Tongue (tissue), 2 donors: ENCODE results near the gene KLHL15. TPM values are rescaled to one million over a fixed set of nuclear protein-coding genes. Genes with fewer than 3 reads are reported as not detected.
A peak's percentile ranks its signal among the peaks of the same experiment; 100 is the strongest.
"Not testable (repeated sequence)": the region's sequence is repeated elsewhere in the genome, so short reads cannot be mapped to it uniquely, and the experiment has no call there.

Experiments
- DNase-seq: peaks from one replicate; pipeline ENCODE4 v3.0.0-alpha.2; 2015
- total RNA-seq: library from RNA; depleted of rRNA; stranded (reverse); fragments of >200 nt; gene quantifications from one replicate; pipeline ENCODE4 v1.2.3, GENCODE V29; 2014

KLHL15 gene, protein sequence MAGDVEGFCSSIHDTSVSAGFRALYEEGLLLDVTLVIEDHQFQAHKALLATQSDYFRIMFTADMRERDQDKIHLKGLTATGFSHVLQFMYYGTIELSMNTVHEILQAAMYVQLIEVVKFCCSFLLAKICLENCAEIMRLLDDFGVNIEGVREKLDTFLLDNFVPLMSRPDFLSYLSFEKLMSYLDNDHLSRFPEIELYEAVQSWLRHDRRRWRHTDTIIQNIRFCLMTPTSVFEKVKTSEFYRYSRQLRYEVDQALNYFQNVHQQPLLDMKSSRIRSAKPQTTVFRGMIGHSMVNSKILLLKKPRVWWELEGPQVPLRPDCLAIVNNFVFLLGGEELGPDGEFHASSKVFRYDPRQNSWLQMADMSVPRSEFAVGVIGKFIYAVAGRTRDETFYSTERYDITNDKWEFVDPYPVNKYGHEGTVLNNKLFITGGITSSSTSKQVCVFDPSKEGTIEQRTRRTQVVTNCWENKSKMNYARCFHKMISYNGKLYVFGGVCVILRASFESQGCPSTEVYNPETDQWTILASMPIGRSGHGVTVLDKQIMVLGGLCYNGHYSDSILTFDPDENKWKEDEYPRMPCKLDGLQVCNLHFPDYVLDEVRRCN
- 26.0 TPM for total RNA-seq

DNA sequence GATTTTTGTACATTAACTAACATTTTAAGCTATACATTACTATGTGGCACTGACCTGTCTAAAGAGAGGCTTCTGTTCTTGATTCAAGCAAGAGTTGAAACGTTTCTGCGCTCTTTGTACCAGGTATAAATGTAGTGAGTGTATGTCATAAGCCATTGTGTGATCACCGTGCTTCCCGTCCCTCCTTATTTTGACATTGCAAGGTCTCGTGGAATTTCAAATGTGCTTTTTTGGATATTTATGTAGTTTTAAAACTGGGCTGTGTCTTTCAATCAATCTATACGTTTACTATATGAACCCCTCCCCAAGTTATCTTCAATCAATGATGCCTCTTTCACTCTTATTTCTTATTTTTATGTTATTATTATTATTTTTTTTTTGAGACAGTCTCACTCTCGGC is at the start of gene KLHL15:
KLHL15 (minus strand) TSS at position 101 of the 400 bp plus-strand sequence. CDS start 20,493 bp downstream, outside the sequence.
- no peak for DNase-seq

DNA sequence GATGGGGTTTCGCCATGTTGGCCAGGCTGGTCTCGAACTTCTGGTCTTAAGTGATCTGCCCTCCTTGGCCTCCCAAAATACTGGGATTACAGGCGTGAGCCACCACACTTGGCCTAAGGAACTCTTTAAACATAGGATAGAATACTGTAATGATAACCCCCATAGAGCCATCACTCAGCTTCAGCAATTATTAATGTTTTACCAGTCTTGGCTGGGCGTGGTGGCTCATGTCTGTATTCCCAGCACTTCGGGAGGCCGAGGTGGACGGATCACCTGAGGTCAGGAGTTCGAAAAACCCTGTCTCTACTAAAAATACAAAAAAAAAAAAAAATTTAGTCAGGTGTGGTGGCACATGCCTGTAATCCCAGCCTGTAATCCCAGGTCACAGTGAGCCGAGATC is 42.9 kb upstream of the KLHL15 start:
- DNase-seq: no peak

DNA sequence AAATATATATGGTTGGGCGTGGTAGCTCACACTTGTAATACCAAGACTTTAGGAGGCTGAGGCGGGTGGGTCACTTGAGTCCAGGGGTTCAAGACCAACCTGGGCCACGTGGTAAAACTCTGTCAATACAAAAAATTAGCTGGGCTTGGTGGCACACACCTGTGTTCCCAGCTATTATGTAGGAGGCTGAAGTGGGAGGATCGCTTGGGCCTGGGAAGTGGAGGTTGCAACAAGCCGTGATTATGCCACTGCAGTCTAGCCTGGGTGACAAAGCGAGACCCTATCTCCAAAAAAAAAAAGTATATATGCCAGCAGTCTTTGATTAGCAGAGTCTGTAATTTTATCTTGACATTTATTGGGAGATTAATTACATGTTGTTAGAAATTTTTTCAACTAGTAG is 36.5 kb upstream of the KLHL15 start:
- no peak for DNase-seq

DNA sequence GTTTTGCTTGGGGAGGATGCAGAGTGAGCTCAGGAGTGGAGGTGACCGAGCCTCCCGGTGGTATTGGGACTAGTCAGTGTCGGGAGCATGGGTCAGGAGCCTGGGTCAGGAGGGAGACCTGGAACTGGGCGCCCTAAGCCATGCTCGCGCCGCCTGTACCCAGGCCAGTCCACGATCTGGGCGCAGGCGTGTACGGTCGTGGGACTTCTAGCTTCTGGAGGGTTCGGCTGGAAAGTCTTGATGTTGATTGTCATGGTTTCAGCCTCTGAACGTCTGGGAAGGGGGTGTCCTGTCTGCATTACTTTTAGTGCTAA is 28.0 kb upstream of the KLHL15 start:
- no peak for DNase-seq

DNA sequence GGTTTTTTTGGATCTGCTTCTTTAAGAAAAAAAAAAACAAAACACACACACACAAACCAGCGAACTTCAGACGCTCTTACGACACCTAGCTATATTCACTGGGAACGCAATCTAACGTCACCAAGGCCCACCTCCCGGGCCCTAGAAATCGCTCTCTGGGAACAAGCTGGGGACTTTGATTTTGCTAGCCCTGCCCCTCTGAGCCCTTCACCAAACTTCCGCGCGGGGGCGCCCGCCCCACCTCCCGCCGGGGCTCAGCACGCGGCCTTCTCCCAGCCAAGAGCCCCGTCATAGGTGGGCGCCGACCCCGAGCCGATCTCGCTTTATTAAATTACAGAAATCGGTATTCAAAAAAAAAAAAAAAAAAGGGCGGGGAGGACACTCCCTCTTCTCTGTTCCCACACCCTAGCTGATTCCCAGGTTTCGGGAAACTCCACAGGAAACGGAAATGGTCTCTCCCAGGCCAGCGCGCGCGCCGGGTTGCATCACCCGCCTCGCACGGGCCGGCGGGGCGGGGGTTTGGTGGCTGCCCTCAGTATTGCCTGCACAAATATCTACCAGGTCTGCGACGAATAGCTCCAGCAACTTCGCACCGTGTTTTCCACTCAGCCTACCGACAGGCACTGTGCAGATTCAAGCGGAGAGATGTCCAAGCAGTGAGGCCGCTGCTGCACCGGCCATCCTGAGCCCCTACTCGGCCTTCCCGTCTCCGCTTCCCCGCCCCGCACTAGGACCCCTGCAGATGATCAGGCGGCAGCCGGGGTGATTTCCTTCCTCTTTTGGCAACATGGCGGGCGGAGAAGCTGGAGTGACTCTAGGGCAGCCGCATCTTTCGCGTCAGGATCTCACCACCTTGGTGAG is 27.4 kb upstream of the KLHL15 start, which contains the start of gene EIF2S3:
EIF2S3 (plus strand) TSS at position 775 of the 861 bp plus-strand sequence; CDS start at position 788, 13 bp downstream.
- DNase-seq: peak; percentile 96

DNA sequence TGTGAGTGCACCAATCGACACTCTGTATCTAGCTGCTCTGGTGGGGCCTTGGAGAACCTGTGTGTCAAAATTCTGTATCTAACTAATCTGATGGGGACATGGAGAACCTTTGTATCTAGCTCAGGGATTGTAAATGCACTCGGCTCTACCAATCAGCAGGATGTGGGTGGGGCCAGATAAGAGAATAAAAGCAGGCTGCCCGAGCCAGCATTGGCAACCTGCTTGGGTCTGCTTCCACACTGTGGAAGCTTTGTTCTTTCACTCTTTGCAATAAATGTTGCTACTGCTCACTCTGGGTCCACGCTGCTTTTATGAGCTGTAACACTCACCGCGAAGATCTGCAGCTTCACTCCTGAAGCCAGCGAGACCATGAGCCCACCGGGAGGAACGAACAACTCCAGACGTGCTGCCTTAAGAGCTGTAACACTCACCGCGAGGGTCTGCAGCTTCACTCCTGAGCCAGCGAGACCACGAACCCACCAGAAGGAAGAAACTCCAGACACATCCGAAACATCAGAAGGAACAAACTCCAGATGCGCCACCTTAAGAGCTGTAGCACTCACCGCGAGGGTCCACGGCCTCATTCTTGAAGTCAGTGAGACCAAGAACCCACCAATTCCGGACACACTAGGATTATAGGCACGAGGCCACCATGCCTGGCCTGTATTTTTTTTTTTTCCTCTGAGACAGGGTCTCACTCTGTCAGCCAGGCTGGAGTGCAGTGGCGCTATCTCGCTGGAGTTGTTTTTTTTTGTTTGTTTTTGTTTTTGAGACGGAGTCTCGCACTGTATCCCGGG is 23.7 kb upstream of the KLHL15 start:
- not testable (repeated sequence) for DNase-seq

DNA sequence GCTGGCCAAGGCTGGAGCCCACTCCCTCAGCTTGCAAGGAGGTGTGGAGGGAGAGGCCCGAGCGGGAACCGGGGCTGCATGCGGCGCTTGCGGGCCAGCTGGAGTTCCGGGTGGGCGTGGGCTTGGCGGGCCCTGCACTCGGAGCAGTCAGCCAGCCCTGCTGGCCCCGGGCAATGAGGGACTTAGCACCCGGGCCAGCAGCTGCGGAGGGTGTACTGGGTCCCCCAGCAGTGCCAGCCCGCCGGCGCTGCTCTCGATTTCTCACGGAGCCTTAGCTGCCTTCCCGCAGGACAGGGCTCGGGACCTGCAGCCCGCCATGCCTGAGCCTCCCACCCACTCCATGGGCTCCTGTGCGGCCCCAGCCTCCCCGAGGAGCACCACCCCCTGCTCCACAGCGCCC is 22.7 kb upstream of the KLHL15 start:
- not testable (repeated sequence) for DNase-seq

DNA sequence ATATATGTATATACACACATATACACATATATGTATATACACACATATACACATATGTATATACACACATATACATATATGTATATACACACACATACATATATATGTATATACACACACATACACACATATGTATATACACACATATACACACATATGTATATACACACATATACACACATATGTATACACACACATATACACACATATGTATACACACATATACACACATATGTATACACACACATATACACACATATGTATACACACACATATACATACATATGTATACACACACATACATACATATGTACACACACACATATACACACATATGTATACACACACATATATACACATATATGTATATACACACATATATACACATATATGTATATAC is 19.1 kb upstream of the KLHL15 start:
- not testable (repeated sequence) for DNase-seq

DNA sequence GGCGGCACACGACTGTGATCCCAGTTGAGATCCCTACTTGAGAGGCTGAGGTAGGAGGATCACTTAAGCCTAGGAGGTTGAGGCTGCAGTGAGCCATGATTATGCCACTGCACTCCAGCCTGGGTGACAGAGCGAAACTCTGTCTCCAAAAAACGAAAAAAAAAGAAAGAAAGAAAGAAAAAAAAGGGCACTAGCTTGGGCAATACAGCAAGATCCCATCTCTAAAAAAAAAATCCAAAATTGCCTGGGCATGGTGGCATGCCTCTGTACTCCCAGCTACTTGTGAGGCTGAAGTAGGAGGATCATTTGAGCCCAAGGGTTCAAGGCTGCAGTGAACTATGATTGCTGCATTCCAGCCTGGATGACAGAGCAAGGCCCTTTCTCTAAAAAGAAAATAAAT is 10.7 kb upstream of the KLHL15 start:
- no peak for DNase-seq

DNA sequence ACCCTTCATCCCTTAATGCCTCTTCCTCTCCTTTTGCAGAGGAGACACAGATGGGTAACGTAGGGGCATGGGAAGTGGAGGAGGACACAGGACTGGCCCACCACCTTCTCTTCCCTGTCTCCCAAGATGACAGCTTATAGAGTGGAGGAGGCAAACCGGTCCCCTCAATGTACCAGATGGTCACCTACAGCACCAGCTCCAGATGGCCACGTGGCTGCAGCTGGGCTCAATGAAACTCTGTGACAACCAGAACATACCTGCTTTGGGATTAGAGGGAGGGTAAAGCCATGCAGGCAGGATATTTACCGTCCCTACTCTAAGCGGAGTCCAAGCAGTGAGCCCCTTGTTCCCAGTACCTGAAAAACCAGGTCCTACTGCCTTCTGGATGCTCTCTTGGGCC is 7.5 kb upstream of the KLHL15 start:
- no peak for DNase-seq

DNA sequence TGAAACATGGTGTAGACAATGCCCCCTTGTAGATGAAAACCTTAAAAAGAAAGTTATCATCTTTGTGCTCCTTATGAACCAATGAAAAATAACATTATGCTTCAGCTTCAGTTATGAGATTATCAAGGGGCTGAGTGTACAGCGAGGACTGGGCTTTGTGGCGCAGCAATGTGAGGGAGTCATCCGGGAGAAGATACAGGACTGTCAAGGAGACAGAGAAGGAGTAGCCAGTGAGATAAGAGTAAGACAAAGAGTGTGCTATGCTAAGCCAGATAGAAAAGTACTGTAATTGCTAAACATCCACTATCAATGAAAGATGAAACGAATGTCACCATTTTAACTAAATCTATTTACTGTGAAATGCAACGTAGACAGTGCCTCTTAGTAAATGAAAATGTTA is 3.6 kb upstream of the KLHL15 start:
- no peak for DNase-seq

DNA sequence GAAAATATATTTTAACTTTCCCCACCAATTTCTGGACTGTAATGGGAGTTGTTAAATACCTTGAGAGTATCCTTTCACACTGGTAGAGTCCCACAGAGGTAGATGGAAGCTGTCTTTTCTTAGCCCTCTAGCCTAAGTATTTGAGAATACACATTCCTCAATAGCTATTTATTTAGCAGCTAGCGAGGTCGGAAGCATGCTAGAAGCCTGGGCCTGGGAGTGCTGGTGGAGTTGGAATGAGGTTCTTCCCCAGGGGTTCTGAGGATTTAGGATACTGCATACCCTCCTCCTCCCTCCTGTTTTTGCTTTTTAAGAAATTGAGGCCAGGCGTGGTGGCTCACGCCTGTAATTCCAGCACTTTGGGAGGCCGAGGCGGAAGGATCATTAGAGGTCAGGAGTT is 999 bp upstream of the KLHL15 start:
- no peak for DNase-seq

DNA sequence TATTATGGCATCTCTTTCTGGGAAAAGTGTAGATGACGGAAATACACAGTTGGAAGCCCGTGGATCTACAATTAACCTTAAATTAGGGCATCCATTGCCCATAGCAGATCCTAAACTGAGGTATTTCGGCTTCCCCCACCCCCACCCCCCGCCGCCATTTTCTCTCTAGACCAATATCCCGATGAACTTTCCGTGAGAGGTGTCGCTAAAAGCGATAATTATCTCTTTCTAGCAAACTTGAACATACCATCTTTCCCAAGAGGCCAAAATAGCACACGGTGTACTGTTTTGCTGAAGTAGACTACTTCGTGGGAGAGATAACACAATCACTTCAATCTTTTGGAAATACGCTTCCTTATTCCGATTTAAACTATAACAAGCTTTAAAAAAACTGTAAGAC is 554 bp downstream of the KLHL15 start:
- peak; percentile 52 for DNase-seq

DNA sequence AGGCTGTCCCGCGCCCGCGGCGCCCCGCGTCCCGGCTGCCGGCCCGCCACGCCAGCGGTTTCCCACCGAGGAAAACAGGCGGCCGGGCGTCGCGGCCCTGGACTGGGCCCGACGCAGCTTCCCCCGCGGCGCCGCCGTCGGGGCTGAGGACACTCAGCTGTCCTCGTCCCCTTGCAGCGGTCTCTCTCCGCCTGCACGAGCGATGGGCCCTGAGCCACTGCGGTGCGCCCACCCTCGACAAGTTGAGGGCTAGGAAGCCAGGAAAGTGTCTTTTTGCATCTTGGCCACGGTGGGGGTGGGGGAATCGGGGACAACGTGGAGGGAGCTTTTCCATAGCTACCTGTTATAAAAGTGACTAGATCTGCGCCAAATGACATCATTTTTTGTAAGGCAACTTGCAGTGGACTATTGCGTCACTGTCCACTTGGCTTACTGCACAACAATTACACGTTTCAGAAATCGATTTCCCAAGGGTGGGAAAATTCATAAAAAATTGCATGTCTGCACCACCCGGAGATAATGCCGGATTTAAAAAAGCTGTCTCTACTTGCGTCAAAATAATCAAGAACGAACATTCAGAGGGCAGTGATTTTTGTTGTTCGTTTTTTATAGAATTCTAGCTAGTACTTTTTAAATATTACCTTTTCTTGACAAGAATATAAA is 1.1 kb downstream of the KLHL15 start:
- peak; percentile 76 for DNase-seq

DNA sequence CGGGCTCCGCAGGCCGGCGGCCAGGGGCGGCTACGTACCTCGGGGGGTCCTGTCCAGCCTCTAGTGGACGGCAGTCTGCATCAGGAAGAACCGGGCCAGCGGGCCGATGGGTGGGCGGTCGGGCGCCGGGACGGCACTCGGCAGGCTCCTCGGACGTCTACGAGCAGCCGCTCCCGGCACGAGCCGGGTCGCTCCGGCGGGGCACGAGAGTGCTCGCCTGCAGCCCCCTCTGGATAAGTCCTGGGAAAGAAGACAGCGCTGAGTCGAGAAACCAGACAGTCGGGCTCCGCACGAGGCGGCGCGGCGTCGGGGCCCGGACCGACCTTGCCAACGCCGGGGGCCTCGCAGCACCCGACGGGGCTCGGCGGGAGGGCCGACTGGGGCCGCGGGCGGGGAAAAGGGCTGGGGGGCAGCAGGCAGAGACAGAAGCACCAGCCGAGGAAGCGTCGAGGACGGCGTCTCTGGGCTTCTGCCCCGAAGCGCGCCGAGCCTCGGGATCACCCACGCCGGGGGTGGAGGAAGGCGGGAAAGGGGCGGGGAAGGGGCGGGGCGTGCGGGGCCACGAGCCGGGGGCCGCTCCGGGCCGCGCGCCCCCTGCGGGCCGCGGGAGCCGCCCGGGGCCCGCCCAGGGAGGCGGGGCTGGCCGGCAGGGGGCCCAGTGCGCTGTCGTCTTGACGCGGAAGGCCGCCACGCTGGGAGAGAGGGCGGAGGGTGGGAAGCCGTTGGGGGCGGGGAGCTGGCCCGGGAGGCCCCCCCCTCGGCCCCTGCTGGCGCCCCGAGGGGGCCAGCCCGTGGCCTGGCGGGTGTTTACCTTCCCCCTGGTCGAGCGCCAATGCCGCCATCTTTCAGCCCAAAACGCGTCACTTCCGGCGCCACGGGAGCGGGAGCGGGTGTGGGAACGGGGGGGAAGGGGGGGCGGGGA is 1.9 kb downstream of the KLHL15 start:
- DNase-seq: peak; percentile 94

DNA sequence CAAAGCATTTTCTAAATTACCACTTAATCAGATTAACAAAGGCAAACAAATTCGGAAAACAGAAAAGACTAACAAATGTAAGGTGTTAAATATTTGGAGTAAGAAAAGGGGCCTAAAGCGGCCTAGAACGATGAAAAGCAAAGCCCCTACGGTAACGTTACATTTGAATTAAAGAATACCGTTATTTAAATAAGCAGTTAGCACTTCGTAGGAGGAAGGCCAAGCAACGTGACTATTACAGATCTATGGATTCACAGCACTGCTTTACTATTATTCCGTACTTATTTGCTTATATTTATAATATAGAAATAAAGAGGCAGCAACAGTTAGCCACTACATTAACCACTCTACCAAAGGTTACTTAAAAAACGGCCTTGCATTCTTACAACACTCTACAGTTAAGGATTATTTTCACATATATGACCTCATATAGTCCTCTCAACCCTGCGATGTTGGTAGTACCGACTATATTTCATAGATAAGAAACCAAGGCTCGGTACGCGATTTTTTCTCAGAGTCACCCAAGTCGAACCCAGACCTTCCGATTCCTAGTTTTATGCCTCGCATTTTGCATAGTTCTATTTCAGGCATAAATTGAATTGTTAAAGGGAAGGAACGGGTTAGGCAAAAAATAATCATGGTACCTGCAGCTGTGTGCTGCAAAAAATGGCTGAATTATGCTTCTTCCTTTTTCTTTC is 2.9 kb downstream of the KLHL15 start:
- peak; percentile 38 for DNase-seq

DNA sequence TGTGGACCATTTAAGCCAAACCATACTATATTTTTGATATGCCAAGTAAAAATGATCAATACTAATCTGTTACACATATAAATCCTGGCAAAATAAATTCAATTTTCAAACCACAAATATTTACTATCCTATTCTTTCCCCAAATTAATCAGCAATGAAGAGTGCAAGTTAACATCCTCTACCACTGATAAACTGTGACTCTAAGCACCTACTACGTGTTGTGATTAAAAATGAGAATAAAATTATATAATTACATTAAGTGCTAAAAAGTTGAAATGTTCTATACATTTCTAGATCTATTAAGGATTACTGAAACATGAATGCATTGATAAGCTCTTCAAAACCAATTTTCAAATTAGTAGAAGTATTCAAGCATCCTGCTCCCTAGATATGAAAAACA is 3.4 kb downstream of the KLHL15 start:
- no peak for DNase-seq

DNA sequence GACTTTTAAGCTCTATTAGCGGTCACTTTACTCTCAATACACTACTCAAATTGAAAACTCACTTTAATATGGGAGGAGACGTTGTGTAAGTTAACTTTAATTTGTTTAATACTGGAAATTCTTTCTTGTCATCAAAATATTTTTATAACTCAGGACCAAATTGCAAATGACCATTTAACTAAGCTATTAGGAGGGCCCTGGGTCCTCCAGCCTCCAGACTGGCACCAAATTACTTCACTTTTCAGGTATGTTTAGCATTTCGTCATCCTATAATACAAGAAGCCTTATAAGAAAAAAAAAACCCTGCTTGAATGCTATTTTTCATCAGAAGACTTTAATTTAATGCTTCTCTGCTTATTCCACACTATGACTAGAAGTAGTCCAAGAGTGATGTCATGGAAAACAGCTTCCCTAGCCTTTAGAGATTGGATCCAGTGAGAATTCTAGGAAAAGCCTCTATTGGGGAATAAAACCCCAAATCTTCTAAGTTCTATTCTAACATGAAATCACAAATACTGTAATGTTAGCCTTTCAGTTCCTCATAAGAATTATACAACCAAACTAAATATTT is 6.6 kb downstream of the KLHL15 start:
- DNase-seq: peak; percentile 14

DNA sequence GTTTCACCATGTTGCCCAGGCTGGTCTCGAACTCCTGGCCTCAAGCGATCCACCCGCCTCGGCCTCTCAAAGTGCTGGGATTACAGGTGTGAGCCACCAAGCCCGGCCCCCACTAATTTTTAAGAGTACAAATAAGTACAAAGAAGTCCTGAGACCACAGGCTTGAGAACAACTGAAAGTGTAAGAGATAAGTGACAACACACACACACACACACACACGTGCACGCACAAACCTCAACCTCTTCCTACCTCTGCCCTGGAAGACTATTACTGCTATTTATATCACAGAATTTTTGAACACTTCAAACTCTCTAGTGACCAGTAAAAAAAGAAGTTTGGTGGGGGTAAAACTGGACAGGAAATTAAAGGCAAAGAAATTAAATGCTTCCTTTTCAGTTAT is 7.5 kb downstream of the KLHL15 start:
- no peak for DNase-seq
